Measurements from ENCODE around the gene MAP1S. TPM values are rescaled to one million over a fixed set of nuclear protein-coding genes. Genes with fewer than 3 reads are reported as not detected.
A peak's percentile ranks its signal among the peaks of the same experiment; 100 is the strongest.

Gene MAP1S
- total RNA-seq, 4 donors from 2014 or later: 17.9 to 35.5 (median 27.9) TPM

GRCh38 chr19:17711851-17712250, 7.4 kb upstream of the MAP1S start:
- Histone ChIP-seq H3K27ac (no peak overlapping the region), H3K27me3 (no peaks in the 10 kb centered on the region), H3K36me3 (no peaks in the 10 kb centered on the region), H3K4me3 (replicated peaks in 1 of 3) (no peak overlapping the region), H3K9me3 (no peaks in the 10 kb centered on the region), H3K4me1 (no peaks in the 10 kb centered on the region)
- intact Hi-C loops (cut with DNase I): no loop called here
- TF ChIP-seq CTCF (IDR thresholded peaks at IDR 0.05): no peak
- TF ChIP-seq POLR2A (IDR thresholded peaks at IDR 0.05): no peak
- DNase-seq: no peak
- WGBS, 2 donors: 52 to 55% methylated on average over 6 of the region's 6 CpGs

- DNase-seq: no peak
- WGBS, 2 donors: 61 to 70% methylated on average over 3 to 4 of the region's 4 CpGs
- H3K27me3 ChIP-seq: no peaks in the 10 kb centered on the region
- TF ChIP-seq POLR2A (IDR thresholded peaks at IDR 0.05) (no peak), CTCF (IDR thresholded peaks at IDR 0.05) (no peak)
- H3K36me3 ChIP-seq: no peaks in the 10 kb centered on the region
- H3K4me3 ChIP-seq (replicated peaks in 1 of 3): no peak overlapping the region
- intact Hi-C loops (cut with DNase I): no loop called here
- H3K27ac ChIP-seq: no peak overlapping the region
- peaks cover 22 to 27% of the 10 kb centered on the region in 2 donors for H3K4me1 ChIP-seq
- H3K9me3 ChIP-seq: no peaks in the 10 kb centered on the region
Observed at GRCh38 chr19:17716309-17716929, 2.9 kb upstream of the MAP1S start.

- Histone ChIP-seq H3K36me3 (no peaks in the 10 kb centered on the region), H3K4me1 (peaks cover 22 to 43% of the 10 kb centered on the region in 2 donors), H3K27me3 (no peaks in the 10 kb centered on the region), H3K9me3 (no peaks in the 10 kb centered on the region), H3K4me3 (replicated peaks in 1 of 3) (no peak overlapping the region), H3K27ac (no peak overlapping the region)
- intact Hi-C loops (cut with DNase I): no loop called here
- TF ChIP-seq CTCF (IDR thresholded peaks at IDR 0.05) (no peak), POLR2A (IDR thresholded peaks at IDR 0.05) (no peak)
- WGBS, 2 donors: 62 to 64% methylated on average over 4 of the region's 4 CpGs
- DNase-seq: no peak
Observed at GRCh38 chr19:17718550-17718946, 732 bp upstream of the MAP1S start.

GRCh38 chr19:17719730-17720400, 585 bp downstream of the MAP1S start:
- DNase-seq: peak; percentile 44 to 54
- intact Hi-C loops (cut with DNase I): no loop called here

More at GRCh38 chr19:17719730-17720400, 585 bp downstream of the MAP1S start:
- peak overlapping the region; percentile 69 to 93 (median 81) for H3K4me3 ChIP-seq (replicated peaks in 1 of 3)
- peak overlapping the region in 2 of 3 donors; percentile 44 to 66 for H3K27ac ChIP-seq
- WGBS, 2 donors: 7 to 12% methylated on average over 7 to 25 of the region's 38 CpGs
- H3K27me3 ChIP-seq: no peaks in the 10 kb centered on the region
- TF ChIP-seq CTCF (IDR thresholded peaks at IDR 0.05) (no peak), POLR2A (IDR thresholded peaks at IDR 0.05) (no peak)
- no peaks in the 10 kb centered on the region for H3K9me3 ChIP-seq
- H3K4me1 ChIP-seq: peaks cover 22 to 43% of the 10 kb centered on the region in 2 donors
- H3K36me3 ChIP-seq: no peaks in the 10 kb centered on the region

Measured in thyroid gland (tissue), 4 donors.